ENCODE data around the gene ADCY2.

The ADCY2 gene

DNA sequence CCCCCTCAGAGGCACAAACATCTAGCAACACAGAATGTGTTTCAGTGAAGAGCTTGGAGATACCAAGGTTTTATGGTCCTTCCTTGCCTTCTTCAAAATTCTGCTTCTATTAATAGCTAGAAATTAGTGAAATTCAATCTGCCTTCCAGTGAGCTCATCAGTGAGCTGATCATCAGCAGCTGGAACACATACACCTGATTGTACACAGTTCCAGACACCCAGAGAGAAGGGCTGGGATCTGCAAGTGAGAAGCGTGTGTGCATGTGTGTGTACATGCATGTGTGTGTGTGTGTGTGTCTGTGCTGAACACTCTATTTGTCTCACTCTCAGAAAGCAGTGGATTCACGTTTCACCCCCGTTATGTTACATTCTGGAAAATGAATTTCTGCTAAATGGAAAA is 426.5 kb downstream of the ADCY2 start:
- DNase-seq (ENCODE audit: low read depth in 1 of 2, low spot score in 1 of 2): no peak

DNA sequence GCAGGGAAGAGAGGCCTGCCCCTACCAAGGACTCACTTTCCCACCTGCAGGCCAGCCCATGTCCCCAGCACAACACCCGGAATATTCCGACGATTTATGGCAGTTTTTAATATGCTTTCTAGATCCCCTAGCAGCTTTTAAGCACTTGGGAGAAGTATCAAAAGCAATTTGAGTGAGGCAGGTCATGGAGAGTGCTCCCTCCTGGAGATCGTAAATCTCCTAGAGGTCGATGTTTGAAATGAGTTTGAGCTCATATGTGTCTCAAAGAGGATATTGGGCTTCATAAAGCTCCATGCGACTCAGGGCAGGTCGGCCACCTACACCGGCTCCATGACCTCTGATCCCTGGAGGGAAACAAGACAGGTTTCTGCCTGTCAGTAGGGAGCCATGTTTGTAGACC is 427.7 kb downstream of the ADCY2 start:
- no peak for DNase-seq (ENCODE audit: low read depth in 1 of 2, low spot score in 1 of 2)

DNA sequence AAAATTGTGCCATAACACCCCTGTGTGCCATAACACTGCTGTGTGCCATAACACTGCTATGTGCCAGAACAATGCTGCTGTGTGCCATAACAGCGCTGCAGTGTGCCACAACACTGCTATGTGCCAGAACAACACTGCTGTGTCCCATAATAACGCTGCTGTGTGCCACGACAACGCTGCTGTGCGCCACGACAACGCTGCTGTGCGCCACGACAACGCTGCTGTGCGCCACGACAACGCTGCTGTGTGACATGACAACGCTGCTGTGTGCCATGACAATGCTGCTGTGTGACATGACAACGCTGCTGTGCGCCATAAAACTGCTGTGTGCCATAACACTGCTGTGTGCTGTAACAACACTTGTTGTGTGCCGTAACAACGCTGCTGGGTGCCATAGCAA is 429.1 kb downstream of the ADCY2 start:
- no peak for DNase-seq (ENCODE audit: low read depth in 1 of 2, low spot score in 1 of 2)

DNA sequence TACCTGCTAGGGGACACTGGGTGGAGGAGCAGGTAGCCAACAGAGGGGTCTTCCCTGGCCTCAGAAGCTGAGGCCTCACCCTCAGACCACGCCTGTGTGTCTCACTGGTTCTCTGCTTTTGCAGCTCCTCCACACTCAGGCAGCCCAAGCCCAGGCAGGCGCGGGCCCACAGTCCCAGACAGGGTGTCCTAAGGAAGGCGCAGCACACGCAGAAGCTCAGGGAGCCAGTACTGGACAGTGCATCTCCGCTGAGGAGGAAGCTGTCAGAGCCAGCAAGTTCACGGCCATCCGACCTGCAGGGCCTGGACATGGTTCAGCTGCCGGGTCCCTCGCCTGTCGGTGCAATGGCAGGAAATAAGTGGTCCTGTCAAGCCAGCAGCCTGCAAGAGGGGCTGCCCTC is 429.7 kb downstream of the ADCY2 start:
- DNase-seq (ENCODE audit: low read depth in 1 of 2, low spot score in 1 of 2): no peak

DNA sequence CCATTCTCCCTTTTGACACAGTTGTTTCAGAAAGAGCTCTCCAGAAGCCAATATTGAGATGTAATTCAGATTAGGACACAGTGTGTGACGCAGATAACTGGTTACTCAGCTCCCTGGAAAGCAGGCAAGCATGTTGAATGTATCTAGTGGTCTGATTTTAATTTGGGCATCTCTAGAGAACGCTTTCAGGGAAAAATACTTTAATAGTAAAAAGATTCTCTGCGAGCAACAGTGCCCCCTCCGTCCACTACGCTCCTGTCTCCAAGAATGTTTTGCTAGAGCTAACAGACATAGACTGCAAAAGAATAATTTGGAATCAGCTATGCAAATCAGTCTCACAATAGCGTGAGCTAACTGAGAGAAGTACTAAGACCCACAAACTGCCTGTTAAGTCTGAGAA is 431.7 kb downstream of the ADCY2 start:
- DNase-seq (ENCODE audit: low read depth in 1 of 2, low spot score in 1 of 2): no peak

DNA sequence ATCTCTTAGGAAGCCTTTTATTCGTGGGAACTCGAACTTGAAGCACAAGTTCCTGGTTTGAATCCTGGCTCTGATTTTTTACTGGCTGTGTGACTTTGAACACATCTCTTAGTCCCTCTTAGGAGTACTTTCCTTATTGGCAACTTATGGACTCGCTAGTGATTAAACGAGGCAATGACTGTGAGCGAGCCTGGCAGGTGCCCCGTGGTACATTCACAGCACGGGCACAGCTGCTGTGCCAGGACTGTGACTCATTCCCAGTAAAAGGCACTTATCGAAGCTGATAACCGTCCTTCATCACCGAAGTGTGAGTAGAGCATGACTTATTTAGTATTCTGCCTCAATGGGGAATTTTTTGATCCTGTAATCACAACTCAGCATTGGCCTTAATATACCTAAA is 432.3 kb downstream of the ADCY2 start:
- no peak for DNase-seq (ENCODE audit: low read depth in 1 of 2, low spot score in 1 of 2)

DNA sequence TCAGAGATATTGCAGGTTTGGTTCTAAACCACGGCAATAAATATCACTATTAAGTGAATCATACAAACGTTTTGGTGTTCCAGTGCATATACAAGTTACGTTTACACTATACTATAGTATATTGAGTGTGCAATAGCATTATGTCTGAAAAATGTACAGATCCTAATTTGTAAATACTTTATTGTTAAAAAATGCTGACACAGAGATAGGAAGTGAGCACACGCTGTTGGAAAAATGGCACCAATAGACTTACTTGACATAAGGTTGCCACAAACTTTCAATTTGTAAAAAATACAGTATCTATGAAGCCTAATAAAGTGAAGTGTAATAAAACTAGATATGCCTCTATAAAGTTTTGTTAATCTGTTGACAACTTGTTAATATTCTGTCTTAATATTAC is 439.0 kb downstream of the ADCY2 start:
- no peak for DNase-seq (ENCODE audit: low read depth in 1 of 2, low spot score in 1 of 2)

DNA sequence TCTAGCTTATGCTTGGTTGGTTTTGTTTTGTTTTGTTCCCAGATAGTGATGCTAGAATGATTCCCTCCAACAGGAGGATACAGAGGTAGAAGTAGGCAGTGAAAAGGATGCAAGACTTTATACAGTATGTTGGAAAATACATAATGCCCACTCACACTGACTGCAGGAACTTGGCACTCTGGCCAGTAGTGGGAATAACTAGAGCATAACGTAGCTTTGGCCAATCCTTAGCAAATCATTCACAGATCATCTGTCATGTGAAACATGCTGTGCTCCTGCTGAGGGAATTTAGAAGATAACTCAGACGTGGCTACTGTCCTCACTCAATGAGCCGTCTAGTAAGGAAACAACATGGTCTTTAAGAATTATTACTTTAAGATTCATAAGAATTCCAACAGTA is 441.5 kb downstream of the ADCY2 start:
- DNase-seq (ENCODE audit: low read depth in 1 of 2, low spot score in 1 of 2): no peak

DNA sequence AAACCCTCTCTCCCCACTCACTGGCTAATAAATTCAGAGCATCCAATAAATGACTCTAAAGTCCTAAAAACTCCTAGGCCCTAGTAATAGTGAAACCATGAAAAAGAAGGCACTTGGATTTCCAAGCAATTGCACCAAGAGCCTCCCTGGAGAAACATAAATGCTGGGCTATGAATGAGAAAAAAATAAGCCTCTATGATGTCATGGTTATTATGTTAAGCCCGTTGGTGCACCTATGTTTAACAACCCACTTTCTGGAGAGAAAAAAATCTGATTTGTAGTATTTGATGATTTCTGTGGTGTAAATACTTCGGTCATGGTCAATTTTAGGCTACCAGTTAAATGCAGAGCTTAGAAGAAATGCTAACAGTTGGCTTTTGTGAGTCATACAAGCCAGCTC is 446.6 kb downstream of the ADCY2 start:
- DNase-seq (ENCODE audit: low read depth in 1 of 2, low spot score in 1 of 2): no peak

DNA sequence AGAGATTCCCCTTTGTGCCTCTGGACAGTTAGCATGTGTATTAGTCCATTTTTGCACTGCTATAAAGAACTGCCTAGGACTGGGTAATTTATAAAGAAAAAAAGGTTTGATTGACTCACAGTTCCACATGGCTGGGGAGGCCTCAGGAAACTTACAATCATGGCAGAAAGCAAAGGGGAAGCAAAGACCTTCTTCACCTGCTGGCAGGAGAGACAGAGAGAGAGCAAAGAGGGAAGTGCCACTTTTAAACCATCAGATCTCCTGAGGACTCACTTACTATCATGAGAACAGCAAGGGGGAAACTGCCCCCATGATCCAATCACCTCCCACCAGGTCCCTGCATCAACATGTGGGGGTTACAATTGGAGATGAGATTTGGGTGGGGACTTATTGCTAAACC is 449.0 kb downstream of the ADCY2 start:
- DNase-seq (ENCODE audit: low read depth in 1 of 2, low spot score in 1 of 2): no peak

DNA sequence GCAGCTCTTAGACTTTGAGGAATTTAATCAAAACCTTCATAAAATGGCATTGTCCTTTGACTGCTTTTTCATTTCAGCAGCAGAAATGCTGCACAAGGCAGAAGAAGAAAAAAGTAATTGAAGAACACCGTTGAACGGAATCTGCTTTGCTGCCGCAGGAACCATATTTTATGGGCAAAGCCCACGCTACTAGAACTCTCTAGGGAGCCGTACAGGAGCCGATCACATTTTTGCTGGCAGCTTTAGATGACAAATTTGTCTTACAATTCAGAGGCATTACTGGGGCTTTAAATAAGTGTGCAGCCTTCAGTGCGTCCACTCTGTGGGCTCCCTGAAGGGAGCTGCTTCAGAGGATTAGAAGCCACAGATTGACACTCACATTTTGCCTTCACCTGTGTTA is 449.6 kb downstream of the ADCY2 start:
- DNase-seq (ENCODE audit: low read depth in 1 of 2, low spot score in 1 of 2): no peak

DNA sequence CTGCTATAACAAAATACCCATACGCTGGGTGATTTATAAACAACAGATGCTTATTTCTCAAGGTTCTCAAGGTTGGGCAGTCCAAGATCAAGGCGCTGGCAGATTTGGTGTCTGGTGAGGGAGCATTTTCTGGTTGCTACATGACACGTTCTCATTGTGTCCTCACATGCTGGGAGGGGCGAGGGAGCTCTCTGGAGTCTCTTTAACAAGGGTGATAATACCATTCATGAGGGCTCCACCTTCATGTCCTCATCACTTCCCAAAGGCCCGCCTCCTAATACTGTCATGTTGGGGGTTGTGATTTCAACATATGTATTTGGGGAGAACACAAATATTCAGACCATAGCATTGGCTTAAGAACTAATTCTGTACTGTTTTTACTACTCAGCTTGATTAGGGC is 450.4 kb downstream of the ADCY2 start:
- no peak for DNase-seq (ENCODE audit: low read depth in 1 of 2, low spot score in 1 of 2)

DNA sequence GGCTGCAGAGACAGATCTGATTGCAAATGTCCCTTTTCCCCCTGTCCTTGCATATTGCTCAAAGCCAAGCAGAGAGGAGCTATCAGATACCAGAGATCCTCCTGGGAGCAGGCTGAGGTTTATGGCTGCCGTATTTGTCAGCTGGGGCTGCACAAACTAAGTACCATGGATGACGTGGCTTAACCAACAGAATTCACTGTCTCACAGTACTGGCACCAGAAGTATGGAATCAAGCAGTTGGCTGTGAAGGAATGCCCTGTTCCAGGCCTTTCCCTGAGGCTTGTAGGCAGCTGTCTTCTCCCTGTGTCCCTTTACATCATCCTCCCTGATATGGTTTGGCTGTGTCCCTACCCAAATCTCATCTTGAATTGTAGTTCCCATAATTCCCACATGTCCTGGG is 452.4 kb downstream of the ADCY2 start:
- DNase-seq (ENCODE audit: low read depth in 1 of 2, low spot score in 1 of 2): no peak

DNA sequence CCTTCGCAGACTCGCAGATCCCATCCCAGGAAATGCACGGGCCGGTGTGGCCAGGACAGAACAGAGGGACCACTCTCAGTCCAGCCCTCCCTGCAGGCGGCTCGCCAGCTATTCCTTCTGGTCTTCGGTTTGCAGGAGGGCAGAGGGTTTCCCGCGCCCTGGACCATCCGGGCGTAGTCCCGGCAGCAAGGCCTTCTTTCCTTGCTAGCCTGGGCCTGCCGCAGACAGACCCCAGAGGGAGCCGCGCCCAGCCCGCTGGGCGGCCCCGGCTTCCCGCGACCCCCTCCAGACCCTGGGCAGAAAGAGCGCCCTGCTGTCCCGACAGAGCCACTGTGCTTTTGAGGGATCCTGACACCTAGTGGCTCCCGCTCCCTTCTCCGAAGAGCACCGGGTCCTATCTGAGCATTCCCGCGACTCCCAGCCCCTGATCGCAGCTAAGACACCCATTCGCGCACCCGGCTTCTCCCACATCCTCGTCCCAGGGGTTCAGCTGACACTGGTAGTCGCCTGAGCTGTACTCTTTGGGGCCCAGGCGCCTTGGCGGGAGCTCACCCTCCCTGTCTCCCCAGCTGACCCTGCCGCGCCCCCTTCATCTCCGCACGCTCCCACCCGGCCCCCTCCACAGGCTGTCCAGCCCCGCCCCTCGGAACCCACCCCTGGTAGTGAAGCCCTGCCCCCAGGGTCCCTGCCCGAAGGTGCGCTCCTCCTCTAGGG is 453.9 kb downstream of the ADCY2 start:
- DNase-seq (ENCODE audit: low read depth in 1 of 2, low spot score in 1 of 2): no peak

DNA sequence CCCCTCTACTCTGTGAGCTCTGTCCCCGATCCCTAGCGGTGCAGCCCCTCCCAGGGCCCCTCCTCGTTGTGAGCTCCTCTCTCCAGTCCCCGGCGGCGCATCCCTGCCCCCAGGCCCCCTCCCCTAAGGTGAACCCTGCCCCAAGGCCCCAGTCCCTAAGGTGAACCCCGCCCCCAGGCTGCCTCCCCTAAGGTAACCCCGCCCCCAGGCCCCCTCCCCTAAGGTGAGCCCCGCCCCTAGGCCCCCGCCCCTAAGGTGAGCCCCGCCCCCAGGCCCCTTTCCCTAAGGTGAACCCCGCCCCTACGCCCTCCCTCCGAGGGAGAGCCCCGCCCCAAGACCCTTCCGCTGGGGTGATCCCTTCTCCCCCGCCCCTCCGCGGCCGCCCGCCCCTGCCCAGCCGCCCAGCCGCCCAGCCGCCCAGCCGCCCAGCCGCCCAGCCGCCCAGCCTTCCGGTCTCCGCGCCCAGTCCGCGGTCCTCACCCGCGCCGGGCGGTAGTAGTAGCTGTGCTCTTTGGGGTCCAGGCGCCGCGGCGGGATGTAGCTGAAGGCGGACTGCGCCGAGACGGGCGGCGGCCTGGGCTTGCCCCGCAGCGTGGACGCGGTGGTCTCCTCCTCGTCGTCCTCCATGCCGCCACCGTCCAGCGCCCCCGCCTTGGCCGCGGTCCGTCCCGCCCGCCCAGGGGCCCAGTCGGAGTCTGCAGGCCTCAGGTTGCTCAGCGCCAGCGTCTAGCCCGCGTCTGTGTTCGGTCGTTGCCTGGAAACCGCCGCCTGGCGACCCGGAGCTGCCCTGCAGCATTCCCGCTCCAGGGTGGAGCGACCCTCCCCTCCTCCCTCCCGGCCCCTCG is 454.7 kb downstream of the ADCY2 start, which contains the start of gene CFAP90:
Gene CFAP90, minus strand, starts transcription at position 739 of the 845 bp plus-strand sequence. Its CDS starts 112 bp downstream, at position 627.
- DNase-seq (ENCODE audit: low read depth in 1 of 2, low spot score in 1 of 2): no peak

DNA sequence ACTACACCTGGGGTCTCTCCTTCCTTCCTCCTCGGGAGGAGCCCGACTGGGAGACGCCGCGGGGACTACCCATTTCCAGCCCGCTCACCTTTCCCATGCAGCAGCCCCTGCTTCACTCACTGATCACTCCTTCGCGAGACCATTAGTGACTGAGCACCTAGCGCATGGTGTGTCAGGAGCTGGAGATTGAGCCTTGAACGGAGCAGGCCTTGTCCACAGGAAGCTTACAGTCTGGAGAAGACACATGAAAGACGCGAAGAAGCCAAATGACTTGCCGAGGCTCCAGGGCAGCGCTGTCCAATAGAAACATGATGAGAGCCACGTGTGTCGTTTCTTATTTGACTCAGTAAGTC is 455.3 kb downstream of the ADCY2 start:
- no peak for DNase-seq (ENCODE audit: low read depth in 1 of 2, low spot score in 1 of 2)

DNA sequence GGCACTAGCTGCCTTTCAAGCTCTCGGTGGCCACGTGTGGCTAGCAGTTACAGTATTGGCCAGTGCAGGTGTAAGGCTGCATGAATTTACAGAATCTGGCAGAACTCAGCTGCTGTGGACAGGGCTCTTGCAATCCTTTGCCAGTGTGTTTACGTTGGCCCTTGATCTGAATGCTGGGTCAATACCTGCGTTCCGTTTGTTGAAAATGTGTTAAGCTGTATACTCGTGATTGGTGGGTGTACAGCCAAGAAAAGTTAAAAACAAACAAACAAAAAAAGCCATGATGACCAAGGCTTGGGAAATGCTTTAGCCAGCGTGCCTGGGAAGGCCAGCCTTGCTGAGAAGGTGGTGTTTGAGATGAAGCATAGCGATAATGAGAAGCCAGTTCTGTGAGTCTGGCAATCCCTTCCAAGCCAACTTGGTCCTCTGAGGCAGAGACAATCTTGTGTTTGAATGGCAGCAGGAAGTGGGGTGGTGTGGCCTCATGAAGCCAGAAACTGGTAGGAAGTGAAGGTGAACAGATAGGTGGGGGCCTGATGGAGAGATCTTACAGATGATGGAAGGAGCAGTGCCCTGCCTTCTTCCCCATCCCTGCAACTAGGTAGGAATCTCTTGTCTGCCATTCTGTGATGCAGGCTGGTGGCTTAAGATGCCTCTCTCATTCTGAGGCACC is 455.8 kb downstream of the ADCY2 start:
- DNase-seq (ENCODE audit: low read depth in 1 of 2, low spot score in 1 of 2): no peak

DNA sequence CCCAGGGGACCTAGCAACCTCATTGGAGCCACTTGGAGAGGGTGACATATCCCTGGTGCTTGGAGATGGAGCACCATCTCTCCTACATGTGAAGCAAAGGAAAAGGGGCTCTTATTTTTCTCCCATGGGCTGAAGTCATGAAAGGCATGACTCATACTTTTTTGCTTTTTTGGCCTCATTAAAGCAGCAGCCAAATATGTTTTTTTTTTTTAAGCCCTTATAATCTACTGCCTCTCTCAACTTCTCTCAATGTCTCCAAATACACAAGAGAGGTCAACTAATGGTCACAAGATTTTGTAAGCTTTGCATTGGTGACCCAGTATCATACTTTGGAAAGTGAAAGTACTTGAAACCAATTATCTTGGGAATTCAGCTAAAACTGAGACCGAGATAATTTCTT is 456.6 kb downstream of the ADCY2 start:
- no peak for DNase-seq (ENCODE audit: low read depth in 1 of 2, low spot score in 1 of 2)

DNA sequence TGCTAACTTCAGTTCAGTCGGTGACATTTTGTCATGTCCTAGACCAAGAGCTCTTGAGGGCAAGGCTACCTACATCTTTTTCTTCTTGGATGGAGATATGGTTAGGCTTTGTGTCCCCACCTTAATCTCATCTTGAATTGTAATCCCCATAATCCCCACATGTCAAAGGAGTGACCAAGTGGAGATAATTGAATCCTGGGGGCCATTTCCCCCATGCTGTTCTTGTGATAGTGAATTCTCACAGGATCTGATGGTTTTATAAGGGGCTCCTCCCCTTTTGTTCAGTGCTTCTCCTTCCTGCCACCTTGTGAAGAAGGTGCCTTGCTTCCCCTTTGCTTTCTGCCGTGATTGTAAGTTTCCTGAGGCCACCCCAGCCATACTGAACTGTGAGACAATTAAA is 457.1 kb downstream of the ADCY2 start:
- DNase-seq (ENCODE audit: low read depth in 1 of 2, low spot score in 1 of 2): no peak

DNA sequence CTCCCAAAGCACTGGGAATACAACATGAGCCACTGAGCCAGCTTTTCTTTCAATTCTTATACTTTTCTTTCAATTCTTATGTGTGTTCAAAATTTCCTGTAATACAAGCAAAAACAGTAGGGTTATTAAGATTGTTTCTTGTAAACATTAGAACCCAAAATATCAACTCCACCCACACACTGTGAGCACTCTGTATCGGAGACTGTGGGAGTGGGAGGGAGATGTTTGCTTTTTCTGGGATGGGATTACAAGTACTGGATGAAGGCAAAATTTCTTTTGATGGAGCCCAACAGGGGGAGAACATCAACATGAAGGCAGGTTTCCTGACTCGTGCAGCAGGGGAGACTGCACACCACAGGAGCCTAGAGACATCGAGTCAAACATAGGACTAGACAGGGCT is 459.7 kb downstream of the ADCY2 start:
- no peak for DNase-seq (ENCODE audit: low read depth in 1 of 2, low spot score in 1 of 2)

DNA sequence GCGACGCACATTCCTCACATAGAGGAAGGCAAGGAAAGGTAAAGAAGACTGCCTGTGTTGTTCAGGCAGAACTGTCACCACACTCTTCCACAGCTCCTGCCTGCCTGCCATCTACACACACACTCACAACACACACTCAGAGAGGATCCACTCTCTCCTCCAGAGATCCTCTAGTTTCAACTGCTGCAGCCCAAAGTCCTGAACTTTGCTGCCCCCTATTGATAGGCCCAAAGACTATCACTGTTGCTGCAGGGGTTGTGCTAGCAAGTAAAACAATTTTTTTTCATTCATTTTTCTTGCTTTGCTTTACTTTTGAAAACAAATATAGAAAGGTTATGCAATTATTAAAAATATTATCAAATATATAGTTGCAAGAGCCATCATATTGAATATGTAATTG is 460.9 kb downstream of the ADCY2 start:
- DNase-seq (ENCODE audit: low read depth in 1 of 2, low spot score in 1 of 2): no peak

DNA sequence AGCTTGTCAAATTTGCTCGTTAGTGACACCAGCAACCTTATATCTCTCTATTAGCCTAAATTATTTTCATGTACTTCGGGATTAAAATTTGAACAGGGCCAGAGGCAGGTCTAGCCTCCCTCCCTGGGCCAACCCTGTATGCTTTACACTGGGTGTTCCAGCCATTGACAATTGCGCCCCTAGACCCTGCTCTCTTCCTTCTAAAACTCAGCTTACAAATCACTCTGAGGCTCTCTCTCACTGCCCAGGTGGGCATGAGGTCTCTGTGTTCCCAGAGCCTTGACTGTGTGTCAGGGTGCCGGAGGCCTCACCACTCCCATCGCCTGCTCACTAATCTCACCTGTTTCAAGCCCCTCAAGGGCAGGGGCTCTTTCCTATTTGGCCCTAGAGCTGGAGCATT is 461.4 kb downstream of the ADCY2 start:
- no peak for DNase-seq (ENCODE audit: low read depth in 1 of 2, low spot score in 1 of 2)
